Measurements from ENCODE around the gene SLC9A3.

The SLC9A3 gene

DNA sequence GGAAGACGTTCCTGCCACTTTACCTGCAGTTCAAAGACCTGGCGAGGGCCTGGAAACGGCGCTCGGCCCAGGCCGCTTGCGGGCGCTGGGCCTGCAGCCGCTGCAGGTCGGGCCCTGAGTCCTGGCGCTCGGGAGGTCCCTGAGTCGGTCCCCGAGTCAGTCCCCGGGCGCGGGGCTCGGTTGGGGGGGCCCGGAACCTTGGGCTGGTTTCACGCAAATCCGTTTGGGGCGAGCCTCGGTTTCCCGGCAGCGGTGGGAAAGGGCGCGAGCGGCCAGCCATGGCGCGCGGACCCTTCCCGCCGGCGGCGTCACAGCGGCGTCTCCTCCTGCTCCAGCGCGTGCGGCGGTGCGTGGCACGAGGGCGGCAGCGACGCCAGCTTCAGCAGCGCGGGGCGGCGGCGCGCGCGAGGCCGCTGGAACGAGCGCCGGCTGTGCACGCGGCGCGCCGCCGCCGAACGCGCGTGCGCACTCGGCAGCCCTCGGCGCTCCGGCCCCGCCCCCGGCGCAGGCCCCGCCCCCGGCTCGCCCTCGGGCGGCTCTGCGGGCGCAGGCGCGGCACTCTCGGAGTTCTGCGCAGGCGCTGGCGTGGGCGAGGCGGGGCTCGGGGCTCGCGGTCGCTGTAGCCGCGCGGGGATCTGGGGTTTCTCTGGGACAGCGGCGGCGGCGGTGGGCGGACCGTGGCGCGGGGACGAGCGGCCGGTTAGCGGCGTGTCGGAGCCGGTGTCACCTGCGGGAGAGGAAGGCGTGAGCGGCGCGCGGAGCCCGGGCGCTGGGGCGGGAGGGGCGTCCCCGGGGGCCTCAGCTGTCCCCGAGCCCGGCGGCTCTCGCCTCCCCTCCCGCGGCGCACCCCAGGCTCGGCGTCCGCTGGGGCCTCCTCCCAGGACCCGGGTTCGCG lies 51.3 kb downstream of the SLC9A3 start:
- DNase-seq = peak; percentile 76 to 78

DNA sequence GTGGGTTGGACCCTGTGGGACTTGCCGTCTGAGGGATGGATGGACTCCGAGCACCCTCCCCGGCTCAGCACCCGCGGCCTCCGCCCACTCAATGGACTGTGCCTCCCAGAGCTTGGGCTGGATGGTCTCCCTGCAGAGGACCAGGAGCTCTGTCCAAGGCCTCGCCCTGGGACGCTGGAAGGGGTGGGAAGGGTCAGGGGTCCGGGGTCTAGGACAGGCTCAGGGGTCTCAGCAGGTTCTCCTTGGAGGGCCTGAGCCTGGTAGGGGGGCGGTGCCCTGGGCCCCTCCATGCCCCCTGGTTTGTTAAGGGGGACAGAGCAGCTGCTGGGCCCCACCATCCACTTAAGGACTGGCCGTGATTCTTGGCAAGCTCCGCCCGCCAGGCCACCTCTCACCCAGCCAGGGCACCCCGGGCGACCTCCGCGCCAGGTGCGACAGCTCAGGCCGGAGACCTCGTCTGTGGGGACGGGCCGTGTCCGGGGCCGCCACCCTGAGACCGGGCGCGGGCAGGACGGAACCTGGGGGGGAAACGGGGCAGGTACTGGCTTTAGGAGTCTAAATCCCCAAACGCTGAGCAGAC lies 52.1 kb downstream of the SLC9A3 start:
- DNase-seq = no peak

DNA sequence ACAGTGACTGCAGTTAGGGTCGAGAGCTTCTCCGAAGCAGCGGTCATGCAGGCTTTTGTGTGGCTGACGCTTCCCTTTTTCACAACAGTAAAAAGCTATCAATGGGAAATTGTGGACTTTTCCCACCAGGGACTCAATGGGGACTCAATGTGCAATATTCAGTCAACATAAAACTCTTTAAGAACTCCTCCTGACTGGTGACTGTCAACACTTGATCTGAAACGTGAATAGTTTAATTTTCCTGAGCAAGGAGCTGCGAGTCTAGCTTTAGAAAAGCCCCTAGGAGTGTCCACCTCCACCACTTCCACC lies 52.5 kb downstream of the SLC9A3 start:
- no peak for DNase-seq

DNA sequence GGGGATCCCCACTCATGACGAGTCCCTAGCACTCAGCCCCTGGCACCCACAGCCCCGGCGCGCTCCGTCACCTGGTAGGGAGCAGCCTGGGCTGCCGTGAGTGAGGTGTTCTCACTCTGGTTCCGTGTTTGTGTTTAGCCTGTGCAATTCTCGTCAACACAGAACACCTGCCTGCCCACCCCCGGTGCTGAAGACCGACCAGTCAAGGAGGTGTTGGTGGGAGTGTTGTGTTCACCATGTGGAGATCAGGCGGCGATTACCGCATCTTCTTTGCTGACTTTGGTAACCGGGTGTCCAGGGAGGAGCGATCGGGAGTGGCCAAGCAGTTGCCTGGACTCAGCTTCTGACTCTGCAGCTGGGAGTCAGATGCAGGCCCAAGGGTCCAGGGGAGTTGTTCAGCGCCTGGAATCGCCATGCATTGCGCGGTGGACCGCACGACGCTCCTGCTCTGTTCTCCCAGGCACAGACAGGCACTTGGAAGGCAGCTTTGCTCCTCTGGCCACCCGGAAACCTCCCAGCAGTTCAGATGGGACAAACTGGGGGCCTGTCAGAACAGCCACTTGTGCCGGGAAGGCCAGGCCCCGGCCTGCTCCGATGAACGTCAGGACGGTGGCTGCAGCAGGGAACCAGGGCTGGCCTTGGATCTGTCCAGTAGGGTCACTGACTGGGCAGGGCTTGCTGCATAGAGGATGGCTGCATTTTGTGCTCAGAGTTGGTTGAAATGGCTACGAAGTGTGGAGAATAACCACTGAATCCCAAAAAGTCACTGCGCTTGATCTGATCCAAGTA lies 53.1 kb downstream of the SLC9A3 start:
- DNase-seq = no peak

DNA sequence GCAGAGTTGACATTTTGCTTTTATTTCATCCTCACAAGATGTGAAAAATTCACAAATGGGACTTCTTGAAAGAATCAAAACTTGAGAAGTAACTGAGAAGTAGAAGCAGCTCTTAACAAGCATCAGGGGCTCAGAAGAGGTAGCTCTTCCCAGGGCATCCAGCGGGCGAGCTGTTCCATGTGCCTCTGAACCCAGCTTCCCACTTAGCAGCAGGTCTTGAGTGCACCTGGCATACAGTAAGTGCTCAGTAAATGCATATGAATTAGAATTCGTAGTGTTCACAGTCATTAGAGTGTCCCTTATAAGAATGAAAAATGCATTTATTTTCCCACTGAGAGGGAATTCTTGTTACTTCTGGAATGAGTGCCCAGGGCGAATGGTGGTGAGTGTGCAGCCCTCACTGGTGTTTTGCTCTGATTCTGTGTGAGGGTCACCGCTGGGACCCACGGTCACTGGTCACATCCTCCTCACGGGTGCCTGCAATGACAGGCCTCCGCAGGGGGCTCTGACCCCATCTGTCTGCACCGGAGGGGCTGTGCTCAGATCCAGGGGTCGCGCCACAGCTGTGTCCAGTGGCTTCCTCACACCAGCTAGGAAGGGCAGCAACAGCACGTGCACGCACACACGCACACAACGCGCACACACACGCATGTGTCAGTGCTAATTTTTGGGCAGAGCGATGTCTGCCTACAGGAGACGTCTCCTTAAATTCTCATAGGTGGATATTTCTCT lies 54.3 kb downstream of the SLC9A3 start:
- DNase-seq = no peak

DNA sequence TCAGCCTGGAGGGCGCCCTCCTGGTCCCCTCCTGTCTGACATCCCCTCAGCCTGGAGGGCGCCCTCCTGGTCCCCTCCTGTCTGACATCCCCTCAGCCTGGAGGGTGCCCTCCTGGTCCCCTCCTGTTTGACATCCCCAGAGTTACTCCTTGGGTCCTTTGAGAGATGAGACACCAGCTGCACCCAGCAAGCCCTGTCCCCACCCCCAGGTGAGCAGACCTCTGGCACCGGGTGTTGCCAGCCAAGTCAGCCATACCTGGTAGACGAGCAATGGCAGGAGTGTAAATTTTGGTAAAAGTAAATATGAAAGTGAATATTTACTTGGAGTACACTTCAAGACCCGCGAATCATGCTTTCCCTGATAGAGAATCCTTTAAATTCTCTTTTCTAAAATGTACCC lies 55.8 kb downstream of the SLC9A3 start:
- DNase-seq = no peak

DNA sequence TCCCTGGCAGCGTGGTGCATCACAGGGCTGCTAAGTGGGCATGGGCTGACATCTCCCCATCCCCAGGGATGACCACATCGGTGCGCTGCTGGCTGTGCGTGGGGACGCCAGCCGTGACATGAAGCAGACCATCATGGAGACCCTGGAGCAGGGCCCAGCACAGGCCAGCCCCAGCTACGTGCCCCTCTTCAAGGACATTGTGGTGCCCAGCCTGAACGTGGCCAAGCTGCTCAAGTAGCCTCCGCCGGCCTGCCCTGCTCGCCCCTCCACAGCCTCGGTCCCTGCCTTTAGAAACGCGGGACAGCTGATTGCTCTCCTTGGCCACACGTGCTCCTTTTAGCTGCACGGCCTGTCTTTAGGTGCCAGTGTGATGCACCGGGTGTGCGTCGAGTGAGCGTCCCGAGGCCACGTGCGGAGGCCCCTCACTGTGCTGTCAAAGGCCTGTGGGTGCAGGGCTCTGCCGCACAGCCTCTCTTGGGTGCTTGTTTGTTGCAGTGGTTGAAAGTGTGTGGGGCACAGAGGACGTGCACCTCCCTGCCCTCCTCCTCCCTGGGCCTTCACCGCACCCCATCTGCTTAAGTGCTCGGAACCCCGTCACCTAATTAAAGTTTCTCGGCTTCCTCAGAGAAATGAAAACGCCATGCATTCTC lies 57.5 kb downstream of the SLC9A3 start:
- no peak for DNase-seq

DNA sequence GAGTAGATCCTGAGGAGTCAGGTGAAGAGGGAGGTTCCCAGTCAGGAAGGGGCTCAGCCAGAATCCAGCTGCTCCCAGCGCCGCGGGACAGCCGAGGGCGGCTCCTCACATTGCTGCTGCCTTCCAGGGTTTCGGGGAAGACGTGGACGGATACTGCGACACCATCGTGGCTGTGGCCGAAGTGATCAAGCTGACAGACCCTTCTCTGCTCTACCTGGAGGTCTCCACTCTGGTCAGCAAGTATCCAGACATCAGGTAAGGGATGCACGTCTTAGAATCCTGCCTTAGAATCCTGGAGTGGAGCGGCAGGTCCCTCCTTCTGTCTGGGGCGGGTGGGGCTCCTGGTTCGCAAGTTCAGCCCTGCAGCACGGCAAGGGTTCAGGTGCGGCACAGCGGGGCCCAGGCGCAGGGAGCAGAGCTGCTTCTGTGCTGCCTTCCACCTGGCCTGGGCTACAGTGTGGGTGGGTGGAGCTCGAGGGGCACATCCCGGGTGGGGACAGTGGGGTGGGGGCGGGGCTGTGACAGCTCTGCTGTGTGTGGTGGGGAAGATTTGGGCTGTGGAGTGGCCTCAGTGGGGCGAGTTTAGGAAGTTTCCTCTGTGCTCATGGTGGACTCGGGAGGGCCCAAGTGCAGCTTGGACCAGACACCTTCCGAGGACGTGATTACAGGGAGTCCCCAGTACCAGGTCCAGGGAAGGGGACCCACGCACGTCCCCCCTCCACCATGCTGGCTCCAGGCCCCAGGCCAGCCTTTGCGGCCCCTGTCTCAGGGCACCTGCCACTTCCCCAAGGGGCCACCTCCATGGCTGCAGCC lies 58.5 kb downstream of the SLC9A3 start:
- DNase-seq = no peak

DNA sequence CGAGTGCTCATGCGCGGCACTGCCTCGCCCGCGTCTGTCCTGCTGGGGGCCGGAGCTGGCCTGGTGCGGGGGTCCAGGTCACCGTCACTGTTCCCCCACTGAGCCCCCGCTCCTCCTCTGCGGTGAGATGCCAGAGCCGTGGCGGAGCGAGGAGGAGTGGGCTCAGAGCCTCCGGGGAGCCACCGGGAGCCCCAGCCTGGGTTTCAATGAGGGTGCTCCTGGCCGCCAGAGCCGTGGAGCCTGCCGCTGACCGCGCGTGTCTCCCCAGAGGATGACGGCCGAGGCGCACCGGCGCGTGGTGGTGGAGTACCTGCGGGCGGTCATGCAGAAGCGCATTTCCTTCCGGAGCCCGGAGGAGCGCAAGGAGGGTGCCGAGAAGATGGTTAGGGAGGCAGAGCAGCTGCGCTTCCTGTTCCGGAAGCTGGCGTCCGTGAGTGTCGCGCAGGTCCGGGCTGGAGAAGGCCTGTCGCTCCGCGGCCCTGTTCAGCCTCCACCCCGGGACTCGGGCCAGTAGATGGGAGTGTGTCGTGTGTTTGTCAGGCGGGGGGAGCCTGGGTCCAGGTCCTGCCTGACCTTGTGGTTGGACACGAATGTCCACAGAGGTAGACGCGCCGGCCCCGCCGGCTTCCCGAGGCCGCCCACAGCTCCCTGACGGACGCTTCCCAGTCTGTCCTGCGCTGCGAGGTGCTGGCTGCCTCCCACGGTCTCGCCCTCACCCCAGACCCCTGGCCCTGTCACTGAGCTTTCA lies 59.2 kb downstream of the SLC9A3 start:
- DNase-seq = no peak

DNA sequence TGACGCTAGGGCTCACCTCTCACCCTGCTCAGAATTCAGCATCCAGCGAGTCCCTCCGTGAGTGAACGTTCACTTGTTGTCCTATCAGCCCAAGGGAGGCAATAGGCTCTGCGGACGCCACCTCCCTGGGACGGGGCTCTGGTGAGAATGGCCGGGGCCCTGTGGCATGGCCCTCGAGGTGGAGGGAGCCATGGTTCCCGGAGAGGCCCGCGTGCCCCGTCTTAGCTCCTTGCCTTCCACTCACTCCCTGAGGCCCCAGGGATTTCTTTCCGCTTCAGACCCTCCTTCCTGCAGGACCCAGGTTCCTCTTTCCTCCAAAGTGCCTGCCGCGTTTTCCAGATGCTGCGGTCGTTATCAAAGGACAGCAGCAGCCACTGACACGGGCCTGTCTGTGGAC lies 59.8 kb downstream of the SLC9A3 start:
- DNase-seq = no peak

DNA sequence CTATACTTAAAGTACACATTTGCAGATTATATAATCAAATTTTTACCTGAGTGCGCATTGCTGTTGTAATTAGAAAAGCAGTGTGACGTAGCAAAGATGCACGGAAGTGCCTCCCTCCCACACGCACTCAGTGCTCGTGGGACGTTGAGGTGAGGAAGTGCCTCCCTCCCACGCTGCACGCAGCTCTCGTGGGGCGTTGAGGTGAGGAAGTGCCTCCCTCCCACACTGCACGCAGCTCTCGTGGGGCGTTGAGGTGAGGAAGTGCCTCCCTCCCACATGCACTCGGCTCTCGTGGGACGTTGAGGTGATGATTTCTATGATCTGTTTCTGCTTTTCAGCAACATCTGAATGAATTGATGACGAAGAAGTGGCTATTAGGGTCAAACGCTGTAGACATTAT lies 60.3 kb downstream of the SLC9A3 start:
- DNase-seq = no peak

DNA sequence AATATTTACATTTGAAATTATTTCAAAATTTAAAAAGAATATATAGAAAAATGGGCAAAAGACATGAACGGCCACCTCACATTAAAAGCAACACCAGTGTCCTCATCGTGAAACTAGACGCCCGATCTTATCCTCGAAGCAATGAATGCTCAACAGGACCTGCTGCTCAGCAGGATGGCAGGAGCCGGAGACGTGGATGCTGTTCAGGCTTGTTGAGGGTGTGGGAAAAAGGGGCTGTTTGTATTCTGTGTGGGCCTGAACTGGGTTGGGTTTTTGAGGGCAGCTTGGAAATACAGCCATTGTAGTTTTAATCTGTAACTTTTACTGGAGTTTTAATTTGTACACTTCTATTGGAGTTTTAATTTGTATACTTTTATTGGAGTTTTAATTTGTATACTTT lies 60.9 kb downstream of the SLC9A3 start:
- DNase-seq = no peak

DNA sequence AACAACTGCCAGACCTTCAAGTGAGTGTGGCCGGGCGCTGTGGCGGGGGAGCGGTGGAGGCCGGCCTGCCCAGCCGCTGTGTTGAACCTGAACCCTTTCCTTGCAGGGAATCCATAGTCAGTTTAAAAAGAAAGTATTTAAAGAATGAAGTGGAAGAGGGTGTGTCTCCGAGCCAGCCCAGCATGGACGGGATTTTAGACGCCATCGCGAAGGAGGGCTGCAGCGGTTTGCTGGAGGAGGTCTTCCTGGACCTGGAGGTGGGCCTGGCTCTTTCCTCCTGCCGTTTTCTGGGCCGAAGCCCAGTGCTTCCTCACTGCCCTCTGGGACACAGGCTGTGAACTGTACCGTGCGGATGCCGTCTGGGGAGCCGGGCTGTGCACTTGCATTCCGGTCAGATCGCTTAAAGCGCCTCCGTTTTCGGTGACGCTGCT lies 62.2 kb downstream of the SLC9A3 start:
- no peak for DNase-seq

DNA sequence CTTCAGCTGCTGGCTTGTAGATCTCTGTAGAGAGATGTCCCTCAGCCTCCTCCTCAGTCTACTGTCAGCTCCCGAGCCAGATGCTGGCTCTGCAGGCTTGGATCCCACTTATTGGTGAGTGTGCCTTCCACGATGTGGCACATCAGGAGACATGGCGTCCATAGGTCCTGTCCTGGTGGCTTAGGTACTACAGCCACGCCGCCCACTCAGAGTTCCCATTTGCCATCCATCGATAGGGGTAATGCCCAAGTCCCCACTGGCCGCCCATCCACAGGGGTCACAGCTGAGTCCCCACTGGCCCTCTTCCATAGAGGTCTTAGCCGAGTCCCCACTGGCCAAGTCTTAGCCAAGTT lies 64.0 kb downstream of the SLC9A3 start:
- no peak for DNase-seq

DNA sequence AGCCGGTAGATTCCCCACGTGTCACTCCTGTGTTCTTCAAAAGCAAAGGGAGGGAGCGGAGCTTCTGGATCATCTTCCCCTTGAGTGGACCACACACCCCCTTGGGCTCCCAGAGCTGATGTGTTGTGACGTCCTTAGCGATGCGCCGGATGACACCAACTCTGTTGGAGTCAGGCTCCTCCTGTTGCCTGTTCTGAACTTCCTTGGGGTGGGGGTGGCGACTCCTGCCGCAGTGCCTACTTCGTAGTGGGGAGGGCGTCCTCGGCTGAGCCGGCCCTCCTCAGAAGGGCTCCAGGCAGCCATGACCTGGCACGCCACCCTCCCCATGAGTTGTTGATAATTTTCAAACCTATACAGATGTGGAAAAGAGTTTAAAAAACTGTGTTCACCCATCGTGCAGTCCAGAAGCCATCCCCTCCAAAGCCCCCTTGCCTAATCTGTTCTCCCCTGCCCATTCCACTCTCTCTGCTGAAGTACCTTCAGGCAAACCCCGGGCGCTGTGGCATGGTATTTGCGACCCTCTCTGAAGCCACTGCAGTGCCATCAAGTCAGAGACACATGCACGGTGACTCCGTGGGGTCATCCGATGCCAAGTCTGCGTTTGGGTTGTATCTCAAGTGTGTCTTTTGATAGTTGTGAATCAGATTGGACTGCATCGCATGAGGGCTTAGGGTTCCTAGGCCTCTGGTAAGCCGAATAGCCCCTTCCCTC lies 64.5 kb downstream of the SLC9A3 start:
- DNase-seq = no peak

DNA sequence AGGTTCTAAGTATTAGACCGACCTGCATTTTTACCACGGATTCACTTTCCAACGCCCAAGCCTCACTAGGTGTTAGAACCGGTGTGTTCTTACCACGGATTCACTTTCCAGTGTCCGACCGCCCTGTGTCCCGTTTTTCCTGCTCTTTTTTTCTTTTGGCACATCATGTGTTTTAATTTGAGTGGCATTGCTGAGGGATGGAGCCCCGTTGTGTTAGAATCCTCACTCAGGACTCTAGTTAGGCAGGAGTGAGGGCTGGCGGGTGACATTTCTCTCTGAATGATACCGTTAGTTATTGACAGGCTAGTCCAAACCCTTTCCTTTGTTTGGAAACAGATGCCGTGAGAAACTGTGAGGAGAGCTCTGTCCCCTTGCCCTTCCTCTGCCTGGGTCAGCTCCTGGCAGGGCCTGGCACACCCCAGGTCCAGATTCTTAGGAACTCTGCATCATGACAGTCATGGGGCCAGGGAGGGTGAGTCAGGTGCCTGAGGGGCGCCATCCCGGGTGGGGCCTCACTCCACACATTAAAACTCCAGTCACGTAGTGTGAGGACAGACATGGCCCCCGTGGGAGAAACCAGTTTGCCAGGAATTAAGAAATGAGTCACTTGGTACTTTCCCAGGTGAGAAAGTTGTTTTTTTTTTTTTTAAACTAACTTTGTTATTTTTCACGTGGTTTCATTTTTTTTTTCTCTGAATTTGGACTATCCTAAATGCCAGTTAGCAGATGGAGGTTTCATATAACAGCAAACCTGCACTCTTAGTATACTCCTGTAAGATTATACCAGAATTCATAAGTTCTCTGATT lies 65.5 kb downstream of the SLC9A3 start:
- no peak for DNase-seq

DNA sequence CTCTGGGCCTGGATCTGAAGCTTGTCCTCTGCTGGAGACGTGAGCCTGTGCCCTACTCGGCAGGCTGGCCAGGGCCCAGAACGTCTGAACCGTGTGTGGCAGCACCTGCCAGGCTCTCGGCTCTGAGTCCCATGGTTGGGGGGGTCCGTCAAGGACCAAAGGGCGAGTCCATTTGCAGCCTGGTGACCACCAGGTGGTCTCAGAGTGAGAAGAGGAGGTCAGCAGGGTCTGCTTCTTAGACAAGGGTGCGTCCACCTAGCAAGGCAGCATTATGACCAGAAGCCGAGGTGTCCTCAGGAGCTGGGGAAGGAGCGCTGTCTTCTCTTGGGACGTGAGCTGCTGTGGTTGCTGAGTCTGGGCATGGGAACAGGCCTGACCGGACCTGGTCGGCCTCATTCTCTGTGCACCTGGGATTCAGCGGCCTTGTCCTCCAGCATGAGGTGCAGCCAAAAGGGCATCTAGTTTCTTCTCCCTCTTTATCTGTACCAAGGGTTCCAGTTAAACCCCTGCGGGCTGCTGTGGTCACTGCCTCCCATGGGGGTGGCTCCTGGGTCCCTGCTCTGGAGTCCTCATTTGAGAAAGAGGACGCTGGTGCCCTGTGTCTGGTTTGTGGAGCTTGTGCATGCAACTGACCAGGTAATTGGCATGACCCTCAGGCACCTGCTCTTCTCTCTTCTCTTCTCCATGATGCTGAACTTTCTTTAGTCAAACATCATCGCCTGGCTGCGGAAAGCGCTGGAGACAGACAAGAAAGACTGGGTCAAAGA lies 66.9 kb downstream of the SLC9A3 start:
- DNase-seq = no peak

DNA sequence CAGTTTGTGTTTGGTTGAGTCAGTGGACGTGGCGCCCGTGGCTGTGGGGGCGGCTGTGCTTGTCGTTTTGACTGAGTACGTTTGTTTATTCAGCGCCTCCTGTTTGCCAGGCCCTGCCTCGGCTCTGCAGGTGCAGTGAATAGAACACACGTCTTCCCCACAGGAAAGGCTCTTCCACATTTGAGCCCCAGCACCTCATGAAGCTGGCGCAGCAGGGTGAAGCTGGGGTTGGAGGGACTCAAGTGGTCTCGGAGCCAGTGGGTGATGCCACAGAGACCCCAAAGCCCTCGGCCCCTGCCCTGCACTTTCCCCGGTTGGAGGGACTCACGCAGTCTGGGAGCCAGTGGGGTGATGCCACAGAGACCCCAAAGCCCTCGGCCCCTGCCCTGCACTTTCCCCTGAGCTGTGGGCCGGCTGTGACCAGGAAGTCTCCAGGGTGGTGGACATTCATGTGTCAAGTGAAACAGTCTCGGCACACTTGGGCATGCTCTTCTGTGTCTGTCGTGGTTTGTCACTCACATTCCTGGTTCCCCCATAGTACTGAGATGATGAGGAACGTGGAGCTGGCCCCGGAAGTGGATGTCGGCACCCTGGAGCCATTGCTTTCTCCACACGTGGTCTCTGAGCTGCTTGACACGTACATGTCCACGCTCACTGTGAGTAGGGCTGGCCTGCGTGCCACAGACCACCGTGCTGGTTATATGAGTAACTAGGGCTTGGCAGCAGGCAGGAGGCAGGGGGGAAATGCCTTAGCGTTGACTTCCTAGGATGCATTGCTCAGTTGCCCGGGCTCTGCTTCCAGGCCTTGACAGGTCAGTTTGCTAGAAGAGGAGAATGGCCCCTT lies 67.7 kb downstream of the SLC9A3 start:
- DNase-seq = no peak

Measured in SW 1271 (cell line).